Glutamatergic neuron (in vitro differentiated cells): ENCODE measurements around the gene P2RX2. TPM values are rescaled to one million over a fixed set of nuclear protein-coding genes. Genes with fewer than 3 reads are reported as not detected.
A peak's percentile ranks its signal among the peaks of the same experiment; 100 is the strongest.

Experiments
- DNase-seq: peaks from one replicate; pipeline ENCODE4 v3.0.0; 2022
- H3K27ac Mint-ChIP-seq: one replicate; pipeline ENCODE4 v1.8.0; 2020; ENCODE audit warnings: mild to moderate bottlenecking, mixed read lengths, inconsistent platforms; ENCODE audit not compliant: unreplicated experiment
- H3K27me3 Mint-ChIP-seq: one replicate; pipeline ENCODE4 v1.8.0; 2020; ENCODE audit warnings: mild to moderate bottlenecking, moderate library complexity, mixed read lengths, inconsistent platforms; ENCODE audit not compliant: unreplicated experiment
- H3K36me3 Mint-ChIP-seq: one replicate; pipeline ENCODE4 v1.8.0; 2020; ENCODE audit warnings: mild to moderate bottlenecking, mixed read lengths, inconsistent platforms; ENCODE audit not compliant: unreplicated experiment
- H3K4me1 Mint-ChIP-seq: one replicate; pipeline ENCODE4 v1.8.0; 2020; ENCODE audit warnings: mild to moderate bottlenecking, low read depth, mixed read lengths, inconsistent platforms; ENCODE audit not compliant: unreplicated experiment
- H3K4me3 Mint-ChIP-seq: one replicate; pipeline ENCODE4 v1.8.0; 2020; ENCODE audit warnings: mild to moderate bottlenecking, mixed read lengths, inconsistent platforms; ENCODE audit not compliant: unreplicated experiment
- H3K9me3 Mint-ChIP-seq: one replicate; pipeline ENCODE4 v1.8.0; 2020; ENCODE audit warnings: mild to moderate bottlenecking, moderate library complexity, mixed read lengths, inconsistent platforms; ENCODE audit not compliant: unreplicated experiment
- CTCF ChIP-seq: fragments of 200-600 bp; sonication (generic); IDR thresholded peaks from one replicate; pipeline ENCODE4 v1.5.0; 2021; ENCODE audit not compliant: partially characterized antibody, unreplicated experiment
- total RNA-seq: library from RNA; stranded (reverse); fragmentation: NEBNext Ultra II Directional; extraction: Animal tissue kit (Norgen Biotek cat#: 25700); gene quantifications from one replicate; pipeline ENCODE4 v1.2.1, GENCODE V29; 2021; ENCODE audit not compliant: unreplicated experiment

Gene P2RX2
- total RNA-seq, 1 donor from 2014 or later: 4.1 TPM

GRCh38 chr12:132601171-132601883 lies 17.2 kb upstream of the P2RX2 start:
- Mint-ChIP-seq H3K9me3 (peaks cover 15% of the 10 kb centered on the region), H3K27ac (no peak overlapping the region), H3K4me3 (no peak overlapping the region), H3K4me1 (peaks cover 10% of the 10 kb centered on the region), H3K36me3 (no peaks in the 10 kb centered on the region), H3K27me3 (peaks cover 23% of the 10 kb centered on the region)
- DNase-seq: no peak
- TF ChIP-seq CTCF: no peak

DNA sequence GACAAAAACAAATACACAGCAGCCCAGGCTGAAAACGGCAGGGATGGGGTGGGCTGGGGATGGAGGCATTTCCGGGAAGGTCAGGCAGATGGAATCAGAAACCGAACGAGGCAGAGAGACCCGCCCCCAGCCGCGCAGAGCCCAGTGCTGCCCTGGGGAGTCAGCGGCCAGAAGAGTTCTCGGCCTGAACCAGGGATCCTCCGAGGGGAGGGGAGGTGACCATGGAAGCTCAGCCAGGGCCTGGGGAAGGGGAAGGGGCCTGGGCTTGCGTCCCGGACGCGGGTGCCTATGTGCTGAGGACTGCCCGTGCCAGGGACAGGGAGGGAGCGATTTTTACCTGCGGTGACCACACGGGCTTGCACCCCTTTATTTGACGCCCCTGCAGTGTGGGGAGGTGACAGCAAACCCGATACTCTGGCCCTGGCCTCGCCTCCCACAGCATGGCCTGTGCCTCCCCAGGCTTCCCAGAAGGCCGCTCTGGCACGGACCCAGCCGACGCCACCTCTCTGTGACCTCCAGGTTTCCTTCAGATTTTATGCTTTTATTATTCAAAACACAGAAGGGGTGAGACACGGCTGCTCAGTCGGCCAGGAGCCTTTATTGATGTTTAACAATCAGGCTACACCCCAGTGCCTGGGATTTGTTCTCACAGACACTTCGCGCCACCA lies 15.9 kb upstream of the P2RX2 start:
- H3K4me1 Mint-ChIP-seq: peaks cover 5% of the 10 kb centered on the region
- no peak overlapping the region for H3K27ac Mint-ChIP-seq
- peak overlapping the region; percentile 38 for H3K4me3 Mint-ChIP-seq
- TF ChIP-seq CTCF: no peak
- peaks cover 17% of the 10 kb centered on the region for H3K27me3 Mint-ChIP-seq
- H3K9me3 Mint-ChIP-seq: peaks cover 9% of the 10 kb centered on the region
- no peak for DNase-seq
- H3K36me3 Mint-ChIP-seq: no peaks in the 10 kb centered on the region

- H3K4me3 Mint-ChIP-seq: peak overlapping the region; percentile 38
- TF ChIP-seq CTCF: no peak
- peaks cover 4% of the 10 kb centered on the region for H3K4me1 Mint-ChIP-seq
- no peak overlapping the region for H3K27ac Mint-ChIP-seq
- no peaks in the 10 kb centered on the region for H3K36me3 Mint-ChIP-seq
- H3K9me3 Mint-ChIP-seq: peaks cover 9% of the 10 kb centered on the region
- peaks cover 17% of the 10 kb centered on the region for H3K27me3 Mint-ChIP-seq
- DNase-seq: no peak
These were observed 15.1 kb upstream of the P2RX2 start for GRCh38 chr12:132603240-132604150.

DNA sequence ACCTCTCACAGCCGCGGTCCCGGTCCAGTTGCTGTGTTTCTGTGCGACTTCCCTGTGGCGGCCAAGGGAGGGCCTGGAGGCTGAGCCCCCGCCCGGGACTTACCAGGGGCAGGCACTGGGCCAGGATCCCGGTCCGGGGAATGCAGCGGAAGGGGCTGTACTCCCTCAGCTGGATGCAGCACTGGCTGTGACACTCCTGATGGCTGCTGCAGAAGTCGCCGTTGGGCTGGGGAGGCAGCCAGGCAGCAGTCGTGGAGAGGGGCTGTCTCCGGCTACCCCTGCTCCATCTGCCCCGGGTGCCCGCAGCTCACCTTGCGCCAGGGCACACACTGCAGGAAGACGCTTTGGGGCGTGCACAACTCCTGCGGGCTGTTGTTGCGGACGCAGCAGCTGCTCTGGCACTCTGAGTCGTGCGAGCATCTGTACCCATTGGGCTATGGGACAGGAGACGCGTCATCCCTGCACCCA lies 14.4 kb upstream of the P2RX2 start:
- no peak for DNase-seq

More for the DNA sequence above, 14.4 kb upstream of the P2RX2 start:
- H3K27me3 Mint-ChIP-seq: peaks cover 14% of the 10 kb centered on the region
- no peak overlapping the region for H3K27ac Mint-ChIP-seq
- H3K4me3 Mint-ChIP-seq: no peak overlapping the region
- H3K9me3 Mint-ChIP-seq: peaks cover 9% of the 10 kb centered on the region
- peaks cover 4% of the 10 kb centered on the region for H3K4me1 Mint-ChIP-seq
- no peak for TF ChIP-seq CTCF
- H3K36me3 Mint-ChIP-seq: no peaks in the 10 kb centered on the region
